ENCODE data around the gene NUDT4B.
"Not testable (repeated sequence)": the region's sequence is repeated elsewhere in the genome, so short reads cannot be mapped to it uniquely, and the experiment has no call there.

The NUDT4B gene

DNA sequence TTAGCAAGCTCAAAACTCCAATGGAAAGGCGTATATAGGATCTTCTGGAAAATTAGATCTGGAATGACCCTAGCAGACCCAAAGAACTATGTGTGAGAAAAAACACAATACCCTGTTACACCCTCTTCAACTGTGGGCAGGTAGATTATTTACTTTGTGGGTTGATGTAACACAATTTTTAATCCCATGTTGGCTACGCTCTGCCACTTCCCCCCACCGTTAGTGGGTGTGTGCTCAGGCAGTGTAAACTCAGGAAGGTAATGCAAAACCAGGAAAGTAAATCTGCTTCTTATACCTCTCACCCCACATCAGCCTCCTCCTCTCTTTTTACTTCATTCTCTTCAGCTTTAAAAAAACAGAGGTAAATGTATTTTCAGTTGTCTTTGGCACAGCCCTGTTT, 23.7 kb upstream of the NUDT4B start:
- H3K4me1 ChIP-seq (ENCODE audit: control extremely low read depth in 1 of 4, control insufficient read depth in 4 of 4, insufficient read depth in 4 of 4, low read length in 3 of 4); H3K27ac ChIP-seq (ENCODE audit: insufficient read depth in 1 of 2, low read depth in 1 of 2, low read length in 2 of 2, poor library complexity in 1 of 2, severe bottlenecking in 2 of 2); H3K4me3 ChIP-seq (ENCODE audit: control insufficient read depth in 1 of 7, extremely low read depth in 1 of 7, insufficient read depth in 4 of 7, low read depth in 2 of 7, low read length in 6 of 7); DNase-seq; H3K9me3 ChIP-seq (ENCODE audit: control extremely low read depth in 1 of 5, control insufficient read depth in 4 of 5, insufficient read depth in 2 of 5, low read depth in 1 of 5, low read length in 4 of 5); H3K36me3 ChIP-seq (ENCODE audit: control insufficient read depth in 4 of 4, insufficient read depth in 4 of 4, low read length in 3 of 4); H3K27me3 ChIP-seq (replicated peaks in 2 of 5; ENCODE audit: control insufficient read depth in 4 of 5, insufficient read depth in 5 of 5, low read length in 4 of 5); POLR2A ChIA-PET; CTCF ChIA-PET: not testable (repeated sequence)
- no CpG with 5 or more reads among the region's 3 CpGs for WGBS (ENCODE audit: insufficient coverage)

DNA sequence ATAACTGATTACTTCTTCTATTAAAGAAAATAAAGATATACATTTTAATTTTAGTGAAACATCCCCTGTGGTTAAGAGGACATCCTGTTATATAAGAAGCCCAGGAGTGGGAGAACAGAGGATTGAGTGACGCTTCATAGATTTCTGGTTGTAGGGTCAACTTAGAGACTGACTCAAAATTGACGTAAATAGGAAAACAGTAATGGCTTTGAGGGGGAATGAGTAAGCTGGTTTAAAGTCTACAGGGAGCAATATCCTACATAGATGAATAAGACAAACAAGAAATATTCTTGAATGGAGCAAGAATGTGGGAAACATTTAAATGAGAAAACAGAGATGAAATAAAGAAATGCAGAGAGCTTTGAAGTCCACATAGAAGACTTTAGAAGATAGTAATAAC, 20.7 kb upstream of the NUDT4B start:
- H3K27me3 ChIP-seq (replicated peaks in 2 of 5; ENCODE audit: control insufficient read depth in 4 of 5, insufficient read depth in 5 of 5, low read length in 4 of 5); POLR2A ChIA-PET; DNase-seq; H3K36me3 ChIP-seq (ENCODE audit: control insufficient read depth in 4 of 4, insufficient read depth in 4 of 4, low read length in 3 of 4); CTCF ChIA-PET; H3K4me1 ChIP-seq (ENCODE audit: control extremely low read depth in 1 of 4, control insufficient read depth in 4 of 4, insufficient read depth in 4 of 4, low read length in 3 of 4); H3K4me3 ChIP-seq (ENCODE audit: control insufficient read depth in 1 of 7, extremely low read depth in 1 of 7, insufficient read depth in 4 of 7, low read depth in 2 of 7, low read length in 6 of 7); H3K9me3 ChIP-seq (ENCODE audit: control extremely low read depth in 1 of 5, control insufficient read depth in 4 of 5, insufficient read depth in 2 of 5, low read depth in 1 of 5, low read length in 4 of 5); H3K27ac ChIP-seq (ENCODE audit: insufficient read depth in 1 of 2, low read depth in 1 of 2, low read length in 2 of 2, poor library complexity in 1 of 2, severe bottlenecking in 2 of 2): not testable (repeated sequence)
- WGBS (ENCODE audit: insufficient coverage) = no CpG with 5 or more reads among the region's 2 CpGs

DNA sequence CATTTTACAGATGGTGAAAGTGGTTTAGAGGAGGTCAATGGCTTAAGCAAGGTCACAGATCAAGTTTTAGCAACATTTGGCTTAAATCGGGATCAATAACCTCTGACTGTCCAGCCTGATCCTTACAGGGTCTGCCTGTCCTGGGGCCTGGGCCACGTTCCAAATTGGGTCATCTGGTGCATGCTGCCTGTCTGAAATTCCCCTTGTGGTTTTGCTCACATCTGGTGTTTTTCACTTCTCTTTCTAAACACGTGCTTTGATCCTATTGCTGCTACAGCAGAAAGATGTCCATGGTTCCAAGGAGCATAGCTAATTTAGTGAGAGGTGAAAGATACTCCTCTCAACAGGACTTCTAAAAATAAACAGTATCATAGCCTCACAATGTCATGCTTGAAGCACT, 19.4 kb upstream of the NUDT4B start:
- H3K27me3 ChIP-seq (replicated peaks in 2 of 5; ENCODE audit: control insufficient read depth in 4 of 5, insufficient read depth in 5 of 5, low read length in 4 of 5); POLR2A ChIA-PET; H3K36me3 ChIP-seq (ENCODE audit: control insufficient read depth in 4 of 4, insufficient read depth in 4 of 4, low read length in 3 of 4); DNase-seq; CTCF ChIA-PET; H3K4me1 ChIP-seq (ENCODE audit: control extremely low read depth in 1 of 4, control insufficient read depth in 4 of 4, insufficient read depth in 4 of 4, low read length in 3 of 4); H3K4me3 ChIP-seq (ENCODE audit: control insufficient read depth in 1 of 7, extremely low read depth in 1 of 7, insufficient read depth in 4 of 7, low read depth in 2 of 7, low read length in 6 of 7); H3K9me3 ChIP-seq (ENCODE audit: control extremely low read depth in 1 of 5, control insufficient read depth in 4 of 5, insufficient read depth in 2 of 5, low read depth in 1 of 5, low read length in 4 of 5); H3K27ac ChIP-seq (ENCODE audit: insufficient read depth in 1 of 2, low read depth in 1 of 2, low read length in 2 of 2, poor library complexity in 1 of 2, severe bottlenecking in 2 of 2): not testable (repeated sequence)
- no CpG with 5 or more reads among the region's 3 CpGs for WGBS (ENCODE audit: insufficient coverage)

DNA sequence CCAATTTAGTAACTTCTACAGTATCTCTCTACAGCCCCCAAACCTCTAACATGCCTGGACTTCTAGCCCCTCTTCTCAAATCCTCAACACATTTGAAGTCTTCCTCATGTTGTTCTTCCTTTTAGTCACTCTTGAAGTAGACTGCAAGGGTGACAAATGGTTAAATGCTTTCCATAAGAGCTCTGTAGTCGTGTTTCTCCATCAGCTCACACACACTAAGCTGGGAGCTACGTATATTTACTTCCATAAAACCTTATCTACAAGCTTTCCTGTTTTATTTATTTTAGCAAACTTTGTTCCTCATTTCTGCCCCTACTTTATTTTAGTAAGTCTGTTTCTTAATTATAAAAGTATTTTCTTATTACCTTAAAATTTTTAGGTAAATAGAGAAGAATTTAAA, 19.0 kb upstream of the NUDT4B start:
- POLR2A ChIA-PET; CTCF ChIA-PET; H3K36me3 ChIP-seq (ENCODE audit: control insufficient read depth in 4 of 4, insufficient read depth in 4 of 4, low read length in 3 of 4); H3K27ac ChIP-seq (ENCODE audit: insufficient read depth in 1 of 2, low read depth in 1 of 2, low read length in 2 of 2, poor library complexity in 1 of 2, severe bottlenecking in 2 of 2); H3K4me3 ChIP-seq (ENCODE audit: control insufficient read depth in 1 of 7, extremely low read depth in 1 of 7, insufficient read depth in 4 of 7, low read depth in 2 of 7, low read length in 6 of 7); H3K9me3 ChIP-seq (ENCODE audit: control extremely low read depth in 1 of 5, control insufficient read depth in 4 of 5, insufficient read depth in 2 of 5, low read depth in 1 of 5, low read length in 4 of 5); DNase-seq; H3K4me1 ChIP-seq (ENCODE audit: control extremely low read depth in 1 of 4, control insufficient read depth in 4 of 4, insufficient read depth in 4 of 4, low read length in 3 of 4); H3K27me3 ChIP-seq (replicated peaks in 2 of 5; ENCODE audit: control insufficient read depth in 4 of 5, insufficient read depth in 5 of 5, low read length in 4 of 5): not testable (repeated sequence)
- no CpG with 5 or more reads among the region's 2 CpGs for WGBS (ENCODE audit: insufficient coverage)

DNA sequence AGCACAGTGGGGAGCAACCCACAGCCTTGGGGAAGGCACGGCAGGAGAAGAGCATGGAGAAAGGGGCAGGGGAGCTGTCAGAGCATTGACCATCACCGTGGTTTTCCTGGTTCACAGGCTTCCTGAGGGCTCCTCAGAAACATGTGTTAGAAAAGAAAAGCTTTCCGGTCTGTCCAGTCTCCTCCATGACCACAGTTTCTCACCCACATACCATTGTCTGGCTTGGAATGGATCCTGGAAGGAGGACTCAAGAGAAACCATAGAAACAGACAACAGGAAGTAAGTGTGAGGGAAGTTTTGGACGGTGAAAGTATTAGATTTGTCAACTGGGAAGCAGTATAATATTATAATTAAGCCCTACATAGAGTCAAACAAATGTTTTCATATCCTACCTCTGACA, 16.3 kb upstream of the NUDT4B start:
- H3K27ac ChIP-seq (ENCODE audit: insufficient read depth in 1 of 2, low read depth in 1 of 2, low read length in 2 of 2, poor library complexity in 1 of 2, severe bottlenecking in 2 of 2); H3K27me3 ChIP-seq (replicated peaks in 2 of 5; ENCODE audit: control insufficient read depth in 4 of 5, insufficient read depth in 5 of 5, low read length in 4 of 5); CTCF ChIA-PET; H3K4me3 ChIP-seq (ENCODE audit: control insufficient read depth in 1 of 7, extremely low read depth in 1 of 7, insufficient read depth in 4 of 7, low read depth in 2 of 7, low read length in 6 of 7); H3K9me3 ChIP-seq (ENCODE audit: control extremely low read depth in 1 of 5, control insufficient read depth in 4 of 5, insufficient read depth in 2 of 5, low read depth in 1 of 5, low read length in 4 of 5); H3K36me3 ChIP-seq (ENCODE audit: control insufficient read depth in 4 of 4, insufficient read depth in 4 of 4, low read length in 3 of 4); POLR2A ChIA-PET; H3K4me1 ChIP-seq (ENCODE audit: control extremely low read depth in 1 of 4, control insufficient read depth in 4 of 4, insufficient read depth in 4 of 4, low read length in 3 of 4); DNase-seq: not testable (repeated sequence)
- no CpG with 5 or more reads among the region's 4 CpGs for WGBS (ENCODE audit: insufficient coverage)

DNA sequence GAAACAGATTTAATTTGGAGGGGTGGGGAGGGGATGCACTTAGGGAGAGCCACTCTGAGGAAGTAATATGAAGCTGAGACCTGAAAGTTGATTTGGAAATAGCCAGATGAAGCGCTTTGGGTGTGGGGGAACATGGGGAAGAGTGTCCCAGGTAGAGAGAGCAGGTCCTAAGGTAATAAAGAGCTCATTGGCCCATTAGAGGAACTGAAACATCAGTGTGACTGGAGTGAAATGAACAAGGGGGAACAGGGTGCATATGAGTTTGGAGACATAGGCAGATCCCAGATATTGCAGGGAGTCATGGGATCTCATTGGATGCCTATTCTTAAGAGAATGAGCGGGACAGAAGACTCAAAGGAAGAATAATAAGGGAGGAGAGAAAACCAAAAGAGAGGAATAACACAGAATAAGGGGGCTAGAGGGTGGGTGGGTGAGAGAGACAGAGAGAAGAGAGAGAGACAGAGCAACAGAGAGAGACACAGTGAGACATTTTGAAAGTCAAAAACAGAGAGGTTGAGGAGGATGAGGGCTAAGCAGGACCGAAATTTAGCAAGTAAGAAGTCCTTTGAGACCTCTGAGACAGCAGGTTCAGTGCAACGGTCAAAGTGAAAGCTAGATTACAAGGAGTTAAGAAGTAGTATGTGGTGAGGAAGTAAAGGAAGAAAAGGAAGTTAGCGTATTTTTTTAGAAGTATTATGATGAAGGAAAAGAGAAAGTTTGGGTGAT, 14.8 kb upstream of the NUDT4B start:
- H3K9me3 ChIP-seq (ENCODE audit: control extremely low read depth in 1 of 5, control insufficient read depth in 4 of 5, insufficient read depth in 2 of 5, low read depth in 1 of 5, low read length in 4 of 5); DNase-seq; POLR2A ChIA-PET; H3K36me3 ChIP-seq (ENCODE audit: control insufficient read depth in 4 of 4, insufficient read depth in 4 of 4, low read length in 3 of 4); H3K27ac ChIP-seq (ENCODE audit: insufficient read depth in 1 of 2, low read depth in 1 of 2, low read length in 2 of 2, poor library complexity in 1 of 2, severe bottlenecking in 2 of 2); H3K4me1 ChIP-seq (ENCODE audit: control extremely low read depth in 1 of 4, control insufficient read depth in 4 of 4, insufficient read depth in 4 of 4, low read length in 3 of 4); H3K27me3 ChIP-seq (replicated peaks in 2 of 5; ENCODE audit: control insufficient read depth in 4 of 5, insufficient read depth in 5 of 5, low read length in 4 of 5); H3K4me3 ChIP-seq (ENCODE audit: control insufficient read depth in 1 of 7, extremely low read depth in 1 of 7, insufficient read depth in 4 of 7, low read depth in 2 of 7, low read length in 6 of 7); CTCF ChIA-PET: not testable (repeated sequence)
- WGBS (ENCODE audit: insufficient coverage) = no CpG with 5 or more reads among the region's 5 CpGs

DNA sequence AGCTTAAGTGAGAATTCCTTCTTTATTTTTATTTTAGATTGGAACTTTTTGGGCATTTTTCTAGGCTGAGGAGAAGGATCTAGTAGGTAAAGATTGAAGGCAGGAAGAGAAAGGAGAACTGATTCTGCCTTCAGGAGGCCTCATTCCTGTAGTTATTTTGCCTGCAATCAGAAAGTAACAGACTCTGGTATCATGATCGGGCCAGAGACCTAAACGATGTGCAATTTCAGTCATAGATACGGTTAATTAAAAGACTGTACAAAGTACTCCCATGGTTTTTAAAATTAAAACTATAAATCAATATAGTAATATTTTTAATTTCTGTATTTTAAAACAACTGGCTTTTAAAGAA, 14.3 kb upstream of the NUDT4B start:
- H3K9me3 ChIP-seq (ENCODE audit: control extremely low read depth in 1 of 5, control insufficient read depth in 4 of 5, insufficient read depth in 2 of 5, low read depth in 1 of 5, low read length in 4 of 5); H3K4me3 ChIP-seq (ENCODE audit: control insufficient read depth in 1 of 7, extremely low read depth in 1 of 7, insufficient read depth in 4 of 7, low read depth in 2 of 7, low read length in 6 of 7); POLR2A ChIA-PET; H3K27ac ChIP-seq (ENCODE audit: insufficient read depth in 1 of 2, low read depth in 1 of 2, low read length in 2 of 2, poor library complexity in 1 of 2, severe bottlenecking in 2 of 2); DNase-seq; H3K4me1 ChIP-seq (ENCODE audit: control extremely low read depth in 1 of 4, control insufficient read depth in 4 of 4, insufficient read depth in 4 of 4, low read length in 3 of 4); CTCF ChIA-PET; H3K27me3 ChIP-seq (replicated peaks in 2 of 5; ENCODE audit: control insufficient read depth in 4 of 5, insufficient read depth in 5 of 5, low read length in 4 of 5); H3K36me3 ChIP-seq (ENCODE audit: control insufficient read depth in 4 of 4, insufficient read depth in 4 of 4, low read length in 3 of 4): not testable (repeated sequence)
- WGBS (ENCODE audit: insufficient coverage) = no CpG with 5 or more reads among the region's 3 CpGs
